ENCODE data around the gene SFR1. TPM values are rescaled to one million over a fixed set of nuclear protein-coding genes. Genes with fewer than 3 reads are reported as not detected.

The SFR1 gene
- total RNA-seq, 1 experiment from 2014 or later, result 8.9 TPM

GRCh38 chr10:104081998-104082397, 40.0 kb upstream of the SFR1 start:
- DNase-seq (ENCODE audit: unreplicated experiment), result peak; percentile 42
- BruUV-seq (replicated peaks), result no TSS peak
- Mint-ChIP-seq H3K4me3 (ENCODE audit: unreplicated experiment) (peak overlapping the region; percentile 83), H3K27ac (ENCODE audit: low read depth, unreplicated experiment) (peak overlapping the region; percentile 97), H3K4me1 (ENCODE audit: insufficient read depth, unreplicated experiment) (peaks cover 33% of the 10 kb centered on the region), H3K27me3 (ENCODE audit: insufficient read depth, unreplicated experiment) (no peaks in the 10 kb centered on the region), H3K9me3 (ENCODE audit: unreplicated experiment) (no peaks in the 10 kb centered on the region), H3K36me3 (ENCODE audit: insufficient read depth, unreplicated experiment) (no peaks in the 10 kb centered on the region)
- CTCF ChIA-PET, result interaction anchor here (0.6 to 6.0 kb wide), 14 partner anchors 10 to 196 kb away, joined by 3 to 157 read pairs (median 4); partner anchors contain the start of genes GSTO1 and SFR1
- intact Hi-C loops (cut with micrococcal nuclease), result loop anchor here (5.0 kb wide), 1 partner anchor 35 kb away; no protein-coding TSS in a partner anchor
- POLR2A ChIA-PET, result interaction anchor here (0.6 to 31.8 kb wide), 30 partner anchors 8 to 212 kb away, joined by 3 to 1749 read pairs (median 4); partner anchors contain the start of genes CFAP43, GSTO1, SFR1 and SLK
- TF ChIP-seq, protein P1, sequence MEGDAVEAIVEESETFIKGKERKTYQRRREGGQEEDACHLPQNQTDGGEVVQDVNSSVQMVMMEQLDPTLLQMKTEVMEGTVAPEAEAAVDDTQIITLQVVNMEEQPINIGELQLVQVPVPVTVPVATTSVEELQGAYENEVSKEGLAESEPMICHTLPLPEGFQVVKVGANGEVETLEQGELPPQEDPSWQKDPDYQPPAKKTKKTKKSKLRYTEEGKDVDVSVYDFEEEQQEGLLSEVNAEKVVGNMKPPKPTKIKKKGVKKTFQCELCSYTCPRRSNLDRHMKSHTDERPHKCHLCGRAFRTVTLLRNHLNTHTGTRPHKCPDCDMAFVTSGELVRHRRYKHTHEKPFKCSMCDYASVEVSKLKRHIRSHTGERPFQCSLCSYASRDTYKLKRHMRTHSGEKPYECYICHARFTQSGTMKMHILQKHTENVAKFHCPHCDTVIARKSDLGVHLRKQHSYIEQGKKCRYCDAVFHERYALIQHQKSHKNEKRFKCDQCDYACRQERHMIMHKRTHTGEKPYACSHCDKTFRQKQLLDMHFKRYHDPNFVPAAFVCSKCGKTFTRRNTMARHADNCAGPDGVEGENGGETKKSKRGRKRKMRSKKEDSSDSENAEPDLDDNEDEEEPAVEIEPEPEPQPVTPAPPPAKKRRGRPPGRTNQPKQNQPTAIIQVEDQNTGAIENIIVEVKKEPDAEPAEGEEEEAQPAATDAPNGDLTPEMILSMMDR (IDR thresholded peaks at IDR 0.05; ENCODE audit: unreplicated experiment), result no peak

DNA sequence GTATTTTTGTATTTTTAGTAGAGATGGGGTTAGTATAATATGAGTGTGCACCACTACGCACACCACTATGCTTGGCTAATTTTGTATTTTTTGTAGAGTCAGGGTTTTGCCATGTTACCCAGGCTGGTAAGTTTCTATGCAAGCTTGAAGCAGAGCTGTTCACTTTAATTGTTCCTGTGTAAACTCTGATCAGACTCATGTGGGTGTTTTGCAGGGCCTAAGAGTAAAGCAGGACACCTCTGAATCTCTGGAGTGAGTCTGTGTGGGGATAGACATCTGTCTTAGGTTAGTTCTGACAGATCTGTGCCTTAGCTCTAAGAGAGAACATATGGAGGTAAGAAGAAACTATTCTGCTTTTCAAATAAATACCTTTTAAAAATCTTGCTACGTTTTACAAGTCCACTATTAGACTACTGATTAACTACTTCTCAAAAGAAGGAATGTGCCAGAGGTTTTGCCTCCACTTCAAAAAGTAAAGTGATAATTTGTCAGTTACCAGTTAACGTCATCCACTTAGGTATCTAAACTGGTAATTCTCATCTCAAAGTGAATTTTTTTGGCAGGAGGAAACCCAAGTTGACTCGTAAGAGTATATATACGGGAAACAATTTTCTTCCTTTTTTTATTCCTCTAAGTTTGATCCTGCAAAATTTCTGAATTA, 37.4 kb upstream of the SFR1 start:
- BruUV-seq (replicated peaks), result no TSS peak
- H3K27ac Mint-ChIP-seq (ENCODE audit: low read depth, unreplicated experiment), result peak overlapping the region; percentile 97
- no peak for DNase-seq (ENCODE audit: unreplicated experiment)
- TF ChIP-seq, protein P1 (IDR thresholded peaks at IDR 0.05; ENCODE audit: unreplicated experiment), result no peak
- no peaks in the 10 kb centered on the region for H3K36me3 Mint-ChIP-seq (ENCODE audit: insufficient read depth, unreplicated experiment)
- ChIA-PET POLR2A (interaction anchor here (0.6 to 31.8 kb wide), 17 partner anchors 9 to 245 kb away, joined by 3 to 1749 read pairs (median 8); partner anchors contain the start of genes SFR1 and SLK), CTCF (interaction anchor here (2.2 to 6.0 kb wide), 3 partner anchors 13 to 37 kb away, joined by 5 to 157 read pairs (median 33); partner anchors contain the start of gene SFR1)
- H3K4me1 Mint-ChIP-seq (ENCODE audit: insufficient read depth, unreplicated experiment), result peaks cover 38% of the 10 kb centered on the region
- H3K4me3 Mint-ChIP-seq (ENCODE audit: unreplicated experiment), result peak overlapping the region; percentile 83
- H3K9me3 Mint-ChIP-seq (ENCODE audit: unreplicated experiment), result no peaks in the 10 kb centered on the region
- intact Hi-C loops (cut with micrococcal nuclease), result loop anchor here (1.0 to 5.0 kb wide), 2 partner anchors 37 kb away; no protein-coding TSS in a partner anchor
- no peaks in the 10 kb centered on the region for H3K27me3 Mint-ChIP-seq (ENCODE audit: insufficient read depth, unreplicated experiment)

GRCh38 chr10:104085801-104086400, 36.1 kb upstream of the SFR1 start, which contains the start of gene COL17A1:
COL17A1 (minus strand) TSS chr10:104085880; CDS start chr10:104080673, 5,207 bp downstream.
- intact Hi-C loops (cut with micrococcal nuclease), result loop anchor here (1.0 kb wide), 1 partner anchor 35 kb away; no protein-coding TSS in a partner anchor
- Mint-ChIP-seq H3K4me3 (ENCODE audit: unreplicated experiment) (peak within 1 kb of the TSS; percentile 83), H3K9me3 (ENCODE audit: unreplicated experiment) (peaks cover 6% of the 10 kb centered on the region), H3K4me1 (ENCODE audit: insufficient read depth, unreplicated experiment) (peaks cover 42% of the 10 kb centered on the region), H3K27ac (ENCODE audit: low read depth, unreplicated experiment) (peak within 1 kb of the TSS; percentile 97), H3K27me3 (ENCODE audit: insufficient read depth, unreplicated experiment) (no peaks in the 10 kb centered on the region), H3K36me3 (ENCODE audit: insufficient read depth, unreplicated experiment) (no peaks in the 10 kb centered on the region)
- TF ChIP-seq, protein P1 (IDR thresholded peaks at IDR 0.05; ENCODE audit: unreplicated experiment), result no peak
- ChIA-PET POLR2A (interaction anchor here (0.7 to 31.8 kb wide), 23 partner anchors 8 to 361 kb away, joined by 3 to 1749 read pairs (median 4); partner anchors contain the start of genes GSTO1 and SFR1), CTCF (interaction anchor here (0.6 to 0.7 kb wide), 2 partner anchors 143 to 1557 kb away, joined by 3 to 9 read pairs; no protein-coding TSS in a partner anchor)
- BruUV-seq (replicated peaks), result no TSS peak
- DNase-seq (ENCODE audit: unreplicated experiment), result peak; percentile 50

- POLR2A ChIA-PET, result interaction anchor here (0.7 to 31.8 kb wide), 4 partner anchors 8 to 250 kb away, joined by 3 to 1749 read pairs (median 3); partner anchors contain the start of genes ITPRIP and SFR1
- no peak overlapping the region for H3K27ac Mint-ChIP-seq (ENCODE audit: low read depth, unreplicated experiment)
Observed at GRCh38 chr10:104088239-104088638, 33.7 kb upstream of the SFR1 start.

More at GRCh38 chr10:104088239-104088638, 33.7 kb upstream of the SFR1 start:
- CTCF ChIA-PET, result interaction anchor here (0.6 to 1.6 kb wide), 3 partner anchors 12 to 33 kb away, joined by 3 to 8 read pairs (median 4); no protein-coding TSS in a partner anchor
- Mint-ChIP-seq H3K36me3 (ENCODE audit: insufficient read depth, unreplicated experiment) (peaks cover under 1% of the 10 kb centered on the region), H3K4me1 (ENCODE audit: insufficient read depth, unreplicated experiment) (peaks cover 34% of the 10 kb centered on the region), H3K27me3 (ENCODE audit: insufficient read depth, unreplicated experiment) (no peaks in the 10 kb centered on the region), H3K4me3 (ENCODE audit: unreplicated experiment) (no peak overlapping the region), H3K9me3 (ENCODE audit: unreplicated experiment) (peaks cover 11% of the 10 kb centered on the region)
- no TSS peak for BruUV-seq (replicated peaks)
- intact Hi-C loops (cut with micrococcal nuclease), result no loop called here
- TF ChIP-seq, protein P1 (IDR thresholded peaks at IDR 0.05; ENCODE audit: unreplicated experiment), result no peak
- DNase-seq (ENCODE audit: unreplicated experiment), result no peak
